Measurements from ENCODE around the gene GJB2. TPM values are rescaled to one million over a fixed set of nuclear protein-coding genes. Genes with fewer than 3 reads are reported as not detected.

The GJB2 gene
- total and polyA plus RNA-seq, 10 of the 15 experiments (the other 5 are each of a cell fraction or from before 2014, with no cell fraction given) = 0.07 to 0.59 (median 0.31) TPM; not detected in 1

DNA sequence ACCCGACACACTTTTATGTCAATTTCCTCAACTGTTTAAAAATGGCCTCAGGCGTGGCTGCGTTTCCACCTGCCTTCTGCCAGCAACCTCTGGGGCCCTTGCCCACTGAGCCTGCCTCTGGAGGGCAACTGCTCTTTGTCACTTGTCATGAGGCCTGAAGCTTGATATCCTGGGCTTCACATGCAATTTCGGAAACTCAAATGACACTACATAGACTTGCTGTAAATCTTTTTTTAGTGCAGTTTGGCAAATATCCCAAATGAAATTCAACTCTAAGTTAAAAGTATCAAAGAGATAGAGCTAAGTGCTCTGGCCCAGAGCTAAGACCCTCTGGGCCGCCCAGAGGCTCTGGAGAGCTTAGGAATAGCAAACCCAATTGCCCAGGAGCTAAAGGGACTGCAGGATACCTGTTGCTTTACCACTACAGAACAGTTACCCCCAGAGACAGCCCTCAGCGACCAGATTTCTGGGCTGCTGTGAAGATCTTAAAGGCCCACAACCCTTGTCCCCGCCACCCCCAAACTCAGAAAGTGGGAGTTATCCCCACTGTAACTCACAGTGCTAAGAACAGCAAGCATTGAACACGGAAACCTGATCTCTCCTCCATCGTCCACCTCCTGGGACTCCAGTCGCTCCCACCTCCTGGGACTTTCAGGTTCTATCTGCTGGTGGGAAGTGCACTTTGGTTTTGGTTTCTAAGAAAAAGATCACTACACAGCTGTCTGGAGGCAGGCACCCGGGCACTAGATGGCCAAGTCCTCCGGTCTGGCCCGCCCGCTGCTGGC, 51.3 kb downstream of the GJB2 start:
- intact Hi-C loops (cut with micrococcal nuclease; ENCODE audit: unreplicated experiment) = no loop called here
- H3K36me3 ChIP-seq (ENCODE audit: control insufficient read depth in 2 of 2, insufficient read depth in 2 of 2, low read length in 1 of 2) = no peaks in the 10 kb centered on the region
- H4K20me1 ChIP-seq (ENCODE audit: control insufficient read depth, insufficient read depth) = no peaks in the 10 kb centered on the region
- no peak overlapping the region for H2AFZ ChIP-seq (ENCODE audit: control insufficient read depth, low read depth, low read length)
- H3K4me2 ChIP-seq (ENCODE audit: control insufficient read depth, insufficient read depth) = no peak overlapping the region
- H3K27me3 ChIP-seq (replicated peaks in 1 of 2; ENCODE audit: control insufficient read depth in 2 of 2, insufficient read depth in 2 of 2, low read length in 1 of 2) = peaks cover 0 to 3% of the 10 kb centered on the region in 2 experiments; a peak in 2 of 4 replicates
- H3K9ac ChIP-seq (ENCODE audit: control insufficient read depth, insufficient read depth, low read length) = no peak overlapping the region
- no peak overlapping the region for H3K27ac ChIP-seq (ENCODE audit: control insufficient read depth, insufficient read depth)
- no peak for ATAC-seq
- SMC1A ChIA-PET (ENCODE audit: uncharacterized antibody, unreplicated experiment) = no interaction called here
- no peaks in the 10 kb centered on the region for H3K4me1 ChIP-seq (ENCODE audit: control insufficient read depth, insufficient read depth, low read length)
- H3K9me3 ChIP-seq (replicated peaks; ENCODE audit: control insufficient read depth, insufficient read depth, low read length) = no peaks in the 10 kb centered on the region
- TF ChIP-seq CBX5 (IDR thresholded peaks at IDR 0.05; ENCODE audit: low read depth) (no peak), CREM (IDR thresholded peaks at IDR 0.05; ENCODE audit: low read depth) (no peak), FOXK2 (IDR thresholded peaks at IDR 0.05) (no peak), EED (IDR thresholded peaks at IDR 0.05; ENCODE audit: low read depth) (no peak)
- TF ChIP-seq, protein P1, sequence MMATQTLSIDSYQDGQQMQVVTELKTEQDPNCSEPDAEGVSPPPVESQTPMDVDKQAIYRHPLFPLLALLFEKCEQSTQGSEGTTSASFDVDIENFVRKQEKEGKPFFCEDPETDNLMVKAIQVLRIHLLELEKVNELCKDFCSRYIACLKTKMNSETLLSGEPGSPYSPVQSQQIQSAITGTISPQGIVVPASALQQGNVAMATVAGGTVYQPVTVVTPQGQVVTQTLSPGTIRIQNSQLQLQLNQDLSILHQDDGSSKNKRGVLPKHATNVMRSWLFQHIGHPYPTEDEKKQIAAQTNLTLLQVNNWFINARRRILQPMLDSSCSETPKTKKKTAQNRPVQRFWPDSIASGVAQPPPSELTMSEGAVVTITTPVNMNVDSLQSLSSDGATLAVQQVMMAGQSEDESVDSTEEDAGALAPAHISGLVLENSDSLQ (IDR thresholded peaks at IDR 0.05) = no peak
- TF ChIP-seq, protein P2, sequence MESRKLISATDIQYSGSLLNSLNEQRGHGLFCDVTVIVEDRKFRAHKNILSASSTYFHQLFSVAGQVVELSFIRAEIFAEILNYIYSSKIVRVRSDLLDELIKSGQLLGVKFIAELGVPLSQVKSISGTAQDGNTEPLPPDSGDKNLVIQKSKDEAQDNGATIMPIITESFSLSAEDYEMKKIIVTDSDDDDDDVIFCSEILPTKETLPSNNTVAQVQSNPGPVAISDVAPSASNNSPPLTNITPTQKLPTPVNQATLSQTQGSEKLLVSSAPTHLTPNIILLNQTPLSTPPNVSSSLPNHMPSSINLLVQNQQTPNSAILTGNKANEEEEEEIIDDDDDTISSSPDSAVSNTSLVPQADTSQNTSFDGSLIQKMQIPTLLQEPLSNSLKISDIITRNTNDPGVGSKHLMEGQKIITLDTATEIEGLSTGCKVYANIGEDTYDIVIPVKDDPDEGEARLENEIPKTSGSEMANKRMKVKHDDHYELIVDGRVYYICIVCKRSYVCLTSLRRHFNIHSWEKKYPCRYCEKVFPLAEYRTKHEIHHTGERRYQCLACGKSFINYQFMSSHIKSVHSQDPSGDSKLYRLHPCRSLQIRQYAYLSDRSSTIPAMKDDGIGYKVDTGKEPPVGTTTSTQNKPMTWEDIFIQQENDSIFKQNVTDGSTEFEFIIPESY (IDR thresholded peaks at IDR 0.05) = no peak
- CTCF ChIA-PET = interaction anchor here (0.5 kb wide), 1 partner anchor 156 kb away, joined by 3 read pairs; no protein-coding TSS in a partner anchor
- DNase-seq (ENCODE audit: low read depth, low spot score) = no peak
- POLR2A ChIA-PET = no interaction called here
- no peak for FAIRE-seq
- RAD21 ChIA-PET (ENCODE audit: unreplicated experiment) = no interaction called here
- H3K79me2 ChIP-seq (ENCODE audit: control insufficient read depth, insufficient read depth, low read length) = no peaks in the 10 kb centered on the region
- in situ Hi-C loops (cut with MboI) = no loop called here
- no TSS peak for BruUV-seq (replicated peaks)
- H3K4me3 ChIP-seq = no peak overlapping the region
- 65% methylated on average over 14 of the region's 14 CpGs for WGBS (ENCODE audit: insufficient coverage, insufficient replicate concordance, low lambda C conversion rate, missing lambda C conversion rate)

All from GM12878 (cell line).